HCT116 (cell line): Measurements from ENCODE around the gene RIPOR2. TPM values are rescaled to one million over a fixed set of nuclear protein-coding genes. Genes with fewer than 3 reads are reported as not detected.

ENCODE experiments used
- ATAC-seq: fragments of 200-7000 bp; cut with Tn5 transposase; 2 replicates; pipeline ENCODE4 v1.9.1; 2020; ENCODE audit warnings: mild to moderate bottlenecking, moderate library complexity
- BruUV-seq: library from RNA; stranded (reverse); fragments of 400-500 nt; replicated peaks from 2 replicates; lab custom pipeline; 2021; lab: Mats Ljungman, UMichigan
- CTCF ChIA-PET: fragments of 300-600 bp; sonication (Branson Sonifier 250); formaldehyde crosslinking; loops from one replicate; lab custom pipeline; 2021; ENCODE audit warnings: antibody characterized with exemption; lab: Charles Lee
- POLR2A ChIA-PET: fragments of 300-600, 350-600 bp; sonication (Branson Sonifier 250); formaldehyde crosslinking; loops from one replicate; lab custom pipeline; 2021; ENCODE audit warnings: antibody characterized with exemption; lab: Charles Lee
- RAD21 ChIA-PET, 2 experiments: fragments of 300-600 bp; sonication (Branson Sonifier 250); formaldehyde crosslinking; loops; one replicate each; lab custom pipeline; 2023; ENCODE audit warnings: low total read pairs in 2 of 2; ENCODE audit not compliant: uncharacterized antibody in 2 of 2, unreplicated experiment in 2 of 2, low non-redundant PET in 1 of 2; lab: Charles Lee
- DNase-seq: peaks from one replicate; pipeline ENCODE4 v3.0.0-alpha.2; 2010; ENCODE audit warnings: low read depth, low spot score
- H2AFZ ChIP-seq: fragments of 200-600 bp; shearing (Covaris generic), sonication (generic); 2 replicates; pipeline ENCODE4 v1.6.1; 2017; ENCODE audit warnings: low read depth, mixed run types, mixed read lengths, antibody characterized with exemption, low read length; ENCODE audit not compliant: poor library complexity, severe bottlenecking
- H3K27ac ChIP-seq: 2 replicates; pipeline ENCODE4 v1.5.1; 2012; ENCODE audit warnings: low read depth, low read length
- H3K27me3 ChIP-seq: fragments of 200-600 bp; sonication (generic); 2 replicates; pipeline ENCODE4 v1.6.1; 2016; ENCODE audit warnings: mixed run types, low read length, mixed read lengths; ENCODE audit not compliant: insufficient read depth
- H3K36me3 ChIP-seq, 2 experiments: fragments of 200-500 bp in 1 of 2; fragments of 200-600 bp in 1 of 2; sonication (Bioruptor generic) in 1 of 2; sonication (generic) in 1 of 2; 2 replicates each; pipeline versions ENCODE4 v1.5.1 to v1.6.1; 2014 to 2016; ENCODE audit warnings: low read length in 2 of 2, inconsistent platforms in 1 of 2, mixed read lengths in 1 of 2, mixed run types in 1 of 2; ENCODE audit not compliant: insufficient read depth in 2 of 2, control insufficient read depth in 1 of 2
- H3K4me1 ChIP-seq, 2 experiments: fragments of 200-600 bp in 1 of 2; sonication (generic) in 1 of 2; 2 replicates each; pipeline versions ENCODE4 v1.5.1 to v1.6.1; 2012 to 2017; ENCODE audit warnings: low read length in 2 of 2, inconsistent platforms in 1 of 2, mild to moderate bottlenecking in 1 of 2, mixed read lengths in 1 of 2, mixed run types in 1 of 2, moderate library complexity in 1 of 2; ENCODE audit not compliant: insufficient read depth in 2 of 2, control insufficient read depth in 1 of 2
- H3K4me2 ChIP-seq: fragments of 200-600 bp; sonication (generic); 2 replicates; pipeline ENCODE4 v1.6.1; 2017; ENCODE audit warnings: mixed run types, low read length, mixed read lengths
- H3K4me3 ChIP-seq, 2 experiments: fragments of 200-600 bp in 1 of 2; sonication (generic) in 1 of 2; replicated peaks in 1 of 2; 2 replicates each; pipeline ENCODE4 v1.5.1; 2011 to 2016; ENCODE audit warnings: low read length in 2 of 2, control low read depth in 1 of 2, low read depth in 1 of 2, mild to moderate bottlenecking in 1 of 2, mixed read lengths in 1 of 2, mixed run types in 1 of 2
- H3K79me2 ChIP-seq: fragments of 200-600 bp; sonication (generic); 2 replicates; pipeline ENCODE4 v1.6.1; 2017; ENCODE audit warnings: mild to moderate bottlenecking, mixed run types, low read length, moderate library complexity, mixed read lengths; ENCODE audit not compliant: insufficient read depth
- H3K9ac ChIP-seq: fragments of 200-600 bp; sonication (generic); 2 replicates; pipeline ENCODE4 v1.6.1; 2016; ENCODE audit warnings: low read length, mixed read lengths
- H3K9me2 ChIP-seq: fragments of 200-600 bp; sonication (generic), shearing (Covaris generic); 2 replicates; pipeline ENCODE4 v1.6.1; 2017; ENCODE audit warnings: mixed run types, mild to moderate bottlenecking, moderate library complexity; ENCODE audit not compliant: insufficient read depth
- H3K9me3 ChIP-seq, 2 experiments: fragments of 200-500 bp in 1 of 2; fragments of 200-600 bp in 1 of 2; sonication (Bioruptor generic) in 1 of 2; sonication (generic) in 1 of 2; 2 replicates each; pipeline ENCODE4 v1.6.1; 2014 to 2017; ENCODE audit warnings: low read length in 2 of 2, mixed read lengths in 2 of 2, inconsistent platforms in 1 of 2, low read depth in 1 of 2, mild to moderate bottlenecking in 1 of 2, mixed run types in 1 of 2, moderate library complexity in 1 of 2; ENCODE audit not compliant: control insufficient read depth in 1 of 2, insufficient read depth in 1 of 2
- H4K20me1 ChIP-seq: fragments of 200-600 bp; sonication (generic), shearing (Covaris generic); 2 replicates; pipeline ENCODE4 v1.6.1; 2017; ENCODE audit warnings: mixed run types, mild to moderate bottlenecking, moderate library complexity; ENCODE audit not compliant: insufficient read depth
- ATF3 ChIP-seq: IDR thresholded peaks from 2 replicates; pipeline ENCODE4 v1.6.1; 2012
- CBX3 ChIP-seq: IDR thresholded peaks from 2 replicates; pipeline ENCODE4 v1.6.1; 2012; ENCODE audit warnings: low read depth
- CEBPB ChIP-seq: IDR thresholded peaks from 2 replicates; pipeline ENCODE4 v1.6.1; 2012; ENCODE audit warnings: low read depth
- CTCF ChIP-seq, 3 experiments: fragments of 200-600 bp in 1 of 3; sonication (generic) in 1 of 3; IDR thresholded peaks in 2 of 3; conservative IDR thresholded peaks in 1 of 3; 2 replicates each; pipeline ENCODE4 v1.5.1; 2012 to 2017; ENCODE audit warnings: low read depth in 2 of 3, low read length in 2 of 3, antibody characterized with exemption in 1 of 3, borderline replicate concordance in 1 of 3, control low read depth in 1 of 3, mild to moderate bottlenecking in 1 of 3, mixed read lengths in 1 of 3, mixed run types in 1 of 3, moderate library complexity in 1 of 3; ENCODE audit not compliant: insufficient read depth in 1 of 3
- EGR1 ChIP-seq: IDR thresholded peaks from 2 replicates; pipeline ENCODE4 v1.6.1; 2012; ENCODE audit warnings: low read depth
- ELF1 ChIP-seq: IDR thresholded peaks from 2 replicates; pipeline ENCODE4 v1.6.1; 2012; ENCODE audit warnings: low read depth, borderline replicate concordance
- EZH2 ChIP-seq: fragments of 200-600 bp; sonication (generic); IDR thresholded peaks from 2 replicates; pipeline ENCODE4 v1.6.1; 2017; ENCODE audit warnings: antibody characterized with exemption, mixed run types
- EZH2phosphoT487 ChIP-seq: fragments of 200-600 bp; IDR thresholded peaks from 2 replicates; pipeline ENCODE4 v1.6.1; 2018; ENCODE audit warnings: antibody characterized with exemption, borderline replicate concordance
- FOSL1 ChIP-seq: IDR thresholded peaks from 2 replicates; pipeline ENCODE4 v1.6.1; 2012; ENCODE audit warnings: low read depth
- JUND ChIP-seq: IDR thresholded peaks from 2 replicates; pipeline ENCODE4 v1.6.1; 2012
- MAX ChIP-seq: IDR thresholded peaks from 2 replicates; pipeline ENCODE4 v1.6.1; 2012
- POLR2AphosphoS5 ChIP-seq: IDR thresholded peaks from 2 replicates; pipeline ENCODE4 v1.6.1; 2011; ENCODE audit warnings: mild to moderate bottlenecking, low read depth, low read length, moderate library complexity
- RAD21 ChIP-seq: IDR thresholded peaks from 2 replicates; pipeline ENCODE4 v1.6.1; 2012; ENCODE audit warnings: low read depth, mild to moderate bottlenecking
- REST ChIP-seq: IDR thresholded peaks from 2 replicates; pipeline ENCODE4 v1.6.1; 2012; ENCODE audit warnings: low read depth
- SP1 ChIP-seq: IDR thresholded peaks from 2 replicates; pipeline ENCODE4 v1.6.1; 2012; ENCODE audit warnings: low read depth
- SRF ChIP-seq: IDR thresholded peaks from 2 replicates; pipeline ENCODE4 v1.6.1; 2012; ENCODE audit warnings: low read depth
- YY1 ChIP-seq: IDR thresholded peaks from 2 replicates; pipeline ENCODE4 v1.6.1; 2011; ENCODE audit warnings: low read length, low read depth, moderate library complexity, mild to moderate bottlenecking; ENCODE audit not compliant: insufficient replicate concordance; ENCODE audit errors: extremely low read depth
- ZFX ChIP-seq: fragments of 450-650 bp; IDR thresholded peaks from 2 replicates; pipeline ENCODE4 v1.6.1; 2017
- ZNF274 ChIP-seq: fragments of 200-500 bp; sonication (Bioruptor generic); IDR thresholded peaks from 2 replicates; pipeline ENCODE4 v1.6.1; 2014; ENCODE audit warnings: mild to moderate bottlenecking, low read depth, low read length, inconsistent platforms
- intact Hi-C: fragments of 100-400 bp; cut with micrococcal nuclease; formaldehyde crosslinking; loops from 2 replicates; pipeline ENCODE4 v1.10.0; 2022
- total RNA-seq: library from RNA; stranded (reverse); gene quantifications from one replicate; pipeline ENCODE4 v1.2.1, GENCODE V29; 2021; ENCODE audit not compliant: unreplicated experiment

RIPOR2 gene
- total RNA-seq, 1 experiment from 2014 or later: 0.44 TPM

GRCh38 chr6:24926192-24926591, 9.6 kb downstream of the RIPOR2 start:
- Histone ChIP-seq H3K27ac (no peak overlapping the region), H3K9ac (no peak overlapping the region), H3K4me1 (no peaks in the 10 kb centered on the region), H4K20me1 (no peaks in the 10 kb centered on the region), H2AFZ (no peak overlapping the region), H3K27me3 (no peaks in the 10 kb centered on the region), H3K9me3 (no peaks in the 10 kb centered on the region), H3K36me3 (no peaks in the 10 kb centered on the region), H3K9me2 (no peaks in the 10 kb centered on the region), H3K4me2 (no peak overlapping the region), H3K4me3 (no peak overlapping the region), H3K79me2 (no peaks in the 10 kb centered on the region)
- CTCF ChIA-PET: interaction anchor here (1.4 kb wide), 1 partner anchor 8 kb away, joined by 6 read pairs; no protein-coding TSS in a partner anchor
- POLR2A ChIA-PET: no interaction called here
- ATAC-seq: no peak
- BruUV-seq: no TSS peak
- TF ChIP-seq FOSL1: no peak
- TF ChIP-seq YY1: no peak
- TF ChIP-seq ZNF274: no peak
- no peak for TF ChIP-seq CBX3
- no peak for TF ChIP-seq EZH2
- TF ChIP-seq ZFX: no peak
- no peak for TF ChIP-seq REST
- no peak for TF ChIP-seq EZH2phosphoT487
- no peak for TF ChIP-seq CTCF (IDR thresholded peaks at IDR 0.05 in 2 of 3, conservative IDR thresholded peaks at IDR 0.05 in 1 of 3; ENCODE audit: borderline replicate concordance in 1 of 3, insufficient read depth in 1 of 3, low read depth in 2 of 3, low read length in 2 of 3)
- no peak for TF ChIP-seq MAX
- no peak for TF ChIP-seq CEBPB
- TF ChIP-seq EGR1: no peak
- TF ChIP-seq SRF: no peak
- no peak for TF ChIP-seq POLR2AphosphoS5
- TF ChIP-seq ELF1: no peak
- no peak for TF ChIP-seq ATF3
- TF ChIP-seq SP1: no peak
- TF ChIP-seq JUND: no peak
- no peak for TF ChIP-seq RAD21
- intact Hi-C loops: no loop called here
- DNase-seq: no peak
- RAD21 ChIA-PET: no interaction called here
